ENCODE results near the gene KRT15.

Gene KRT15

DNA sequence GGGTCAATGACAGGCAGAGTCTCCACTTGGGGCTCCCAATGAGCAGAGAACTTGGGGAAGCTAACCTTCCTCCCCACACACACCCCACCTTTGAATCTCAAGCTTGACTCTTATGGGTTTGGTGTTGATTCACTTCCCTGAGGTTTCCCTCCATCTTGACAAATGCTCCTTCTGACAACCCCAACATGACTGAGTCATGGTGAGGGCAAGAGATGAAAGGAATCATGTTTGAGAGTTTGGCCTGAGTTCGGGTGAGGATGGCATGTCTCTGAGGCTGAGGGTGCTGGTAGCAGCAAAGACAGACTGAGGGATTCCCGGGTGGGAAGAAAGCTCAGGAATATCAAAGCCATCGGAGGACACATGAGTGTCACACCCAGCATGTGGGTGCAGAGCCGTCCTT is 34.5 kb upstream of the KRT15 start:
- H3K9me3 ChIP-seq (ENCODE audit: control insufficient read depth, insufficient read depth, low read length): no peaks in the 10 kb centered on the region
- no peak overlapping the region for H3K27ac ChIP-seq (ENCODE audit: low read length)
- WGBS (ENCODE audit: insufficient coverage, insufficient read length): no CpG with 5 or more reads among the region's 4 CpGs
- no peaks in the 10 kb centered on the region for H3K27me3 ChIP-seq (ENCODE audit: control insufficient read depth, insufficient read depth, low read length)
- no peak for DNase-seq (ENCODE audit: low read depth, low spot score)
- no peaks in the 10 kb centered on the region; the same call in 1 of the 2 replicates for H3K4me1 ChIP-seq (ENCODE audit: control insufficient read depth, insufficient read depth, low read length)
- no peak overlapping the region for H3K4me3 ChIP-seq (ENCODE audit: low read length)
- no peaks in the 10 kb centered on the region for H3K36me3 ChIP-seq (ENCODE audit: control insufficient read depth, insufficient read depth, low read length)

- Histone ChIP-seq H3K36me3 (ENCODE audit: control insufficient read depth, insufficient read depth, low read length) (no peaks in the 10 kb centered on the region), H3K9me3 (ENCODE audit: control insufficient read depth, insufficient read depth, low read length) (no peaks in the 10 kb centered on the region), H3K27ac (ENCODE audit: low read length) (no peak overlapping the region), H3K4me1 (ENCODE audit: control insufficient read depth, insufficient read depth, low read length) (no peaks in the 10 kb centered on the region; the same call in 1 of the 2 replicates), H3K4me3 (ENCODE audit: low read length) (no peak overlapping the region), H3K27me3 (ENCODE audit: control insufficient read depth, insufficient read depth, low read length) (no peaks in the 10 kb centered on the region)
- DNase-seq (ENCODE audit: low read depth, low spot score): no peak
- WGBS (ENCODE audit: insufficient coverage, insufficient read length): no CpG with 5 or more reads among the region's 5 CpGs
Measured at GRCh38 chr17:41552455-41552854, 33.8 kb upstream of the KRT15 start.

DNA sequence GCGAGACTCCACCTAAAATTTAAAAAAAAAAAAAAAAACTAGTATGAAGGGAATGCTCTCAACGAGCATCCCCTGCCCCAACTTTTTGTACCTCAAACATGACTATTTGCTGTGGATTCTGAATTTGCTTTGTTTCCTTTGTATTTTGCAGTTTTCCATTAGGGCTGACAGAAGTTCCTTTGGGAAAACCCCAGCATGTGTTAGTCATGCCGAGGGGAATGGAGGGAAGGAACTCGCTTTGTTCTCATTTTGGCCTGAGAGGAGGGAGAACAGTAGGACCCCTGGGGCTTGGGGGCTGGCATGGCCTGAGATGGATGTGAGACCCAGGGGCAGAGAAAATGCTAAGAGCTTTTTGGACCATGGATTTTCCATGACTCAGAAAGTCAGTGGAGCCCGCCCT is 32.7 kb upstream of the KRT15 start:
- Histone ChIP-seq H3K27ac (ENCODE audit: low read length) (no peak overlapping the region), H3K4me1 (ENCODE audit: control insufficient read depth, insufficient read depth, low read length) (no peaks in the 10 kb centered on the region; the same call in 1 of the 2 replicates), H3K27me3 (ENCODE audit: control insufficient read depth, insufficient read depth, low read length) (no peaks in the 10 kb centered on the region), H3K9me3 (ENCODE audit: control insufficient read depth, insufficient read depth, low read length) (no peaks in the 10 kb centered on the region), H3K36me3 (ENCODE audit: control insufficient read depth, insufficient read depth, low read length) (no peaks in the 10 kb centered on the region), H3K4me3 (ENCODE audit: low read length) (no peak overlapping the region)
- WGBS (ENCODE audit: insufficient coverage, insufficient read length): no CpG with 5 or more reads among the region's 5 CpGs
- DNase-seq (ENCODE audit: low read depth, low spot score): no peak

GRCh38 chr17:41549596-41550039 is 30.9 kb upstream of the KRT15 start:
- Histone ChIP-seq H3K4me1 (ENCODE audit: control insufficient read depth, insufficient read depth, low read length) (peaks cover under 1% of the 10 kb centered on the region; the same call in 1 of the 2 replicates), H3K27me3 (ENCODE audit: control insufficient read depth, insufficient read depth, low read length) (no peaks in the 10 kb centered on the region), H3K27ac (ENCODE audit: low read length) (no peak overlapping the region), H3K9me3 (ENCODE audit: control insufficient read depth, insufficient read depth, low read length) (no peaks in the 10 kb centered on the region), H3K4me3 (ENCODE audit: low read length) (no peak overlapping the region), H3K36me3 (ENCODE audit: control insufficient read depth, insufficient read depth, low read length) (no peaks in the 10 kb centered on the region)
- no CpG with 5 or more reads among the region's 8 CpGs for WGBS (ENCODE audit: insufficient coverage, insufficient read length)
- DNase-seq (ENCODE audit: low read depth, low spot score): no peak

- peak; percentile 76 for DNase-seq (ENCODE audit: low read depth, low spot score)
- H3K27me3 ChIP-seq (ENCODE audit: control insufficient read depth, insufficient read depth, low read length): no peaks in the 10 kb centered on the region
- no CpG with 5 or more reads among the region's 25 CpGs for WGBS (ENCODE audit: insufficient coverage, insufficient read length)
- no peaks in the 10 kb centered on the region for H3K9me3 ChIP-seq (ENCODE audit: control insufficient read depth, insufficient read depth, low read length)
- no peak overlapping the region for H3K4me3 ChIP-seq (ENCODE audit: low read length)
- no peak overlapping the region for H3K27ac ChIP-seq (ENCODE audit: low read length)
- no peaks in the 10 kb centered on the region for H3K36me3 ChIP-seq (ENCODE audit: control insufficient read depth, insufficient read depth, low read length)
- peaks cover 2% of the 10 kb centered on the region; the same call in 1 of the 2 replicates for H3K4me1 ChIP-seq (ENCODE audit: control insufficient read depth, insufficient read depth, low read length)
Measured at GRCh38 chr17:41548844-41549595, 30.3 kb upstream of the KRT15 start.

GRCh38 chr17:41547921-41548843 is 29.5 kb upstream of the KRT15 start:
- no peak overlapping the region for H3K27ac ChIP-seq (ENCODE audit: low read length)
- no peaks in the 10 kb centered on the region for H3K36me3 ChIP-seq (ENCODE audit: control insufficient read depth, insufficient read depth, low read length)
- no peaks in the 10 kb centered on the region for H3K9me3 ChIP-seq (ENCODE audit: control insufficient read depth, insufficient read depth, low read length)
- H3K27me3 ChIP-seq (ENCODE audit: control insufficient read depth, insufficient read depth, low read length): no peaks in the 10 kb centered on the region
- DNase-seq (ENCODE audit: low read depth, low spot score): no peak
- peaks cover 2% of the 10 kb centered on the region; the same call in 1 of the 2 replicates for H3K4me1 ChIP-seq (ENCODE audit: control insufficient read depth, insufficient read depth, low read length)
- H3K4me3 ChIP-seq (ENCODE audit: low read length): no peak overlapping the region
- WGBS (ENCODE audit: insufficient coverage, insufficient read length): no CpG with 5 or more reads among the region's 23 CpGs

DNA sequence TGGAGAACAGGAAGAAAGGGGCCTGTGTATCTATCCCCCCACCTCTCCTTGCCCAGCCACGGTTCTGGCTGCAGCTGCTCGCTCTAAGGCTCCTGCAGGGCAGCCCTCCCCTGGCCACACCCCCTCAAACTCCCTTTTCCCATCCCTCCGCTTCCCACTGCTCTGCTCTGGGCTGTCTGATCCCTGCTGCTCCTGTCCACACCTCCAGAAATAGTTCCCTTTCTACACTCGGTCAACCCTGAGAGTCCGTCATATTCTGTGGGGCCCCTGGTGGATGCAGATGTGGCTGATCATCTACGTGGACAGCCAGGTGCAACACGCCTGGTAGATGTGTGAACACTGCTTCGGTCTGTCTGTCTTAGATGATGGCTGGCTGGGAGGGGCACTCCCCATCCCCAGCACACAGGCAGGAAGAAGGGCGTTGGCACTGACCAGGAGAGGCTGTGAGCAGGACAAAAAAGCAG is 28.7 kb upstream of the KRT15 start:
- Histone ChIP-seq H3K4me1 (ENCODE audit: control insufficient read depth, insufficient read depth, low read length) (peaks cover 2% of the 10 kb centered on the region; the same call in 1 of the 2 replicates), H3K4me3 (ENCODE audit: low read length) (no peak overlapping the region), H3K27me3 (ENCODE audit: control insufficient read depth, insufficient read depth, low read length) (no peaks in the 10 kb centered on the region), H3K36me3 (ENCODE audit: control insufficient read depth, insufficient read depth, low read length) (no peaks in the 10 kb centered on the region), H3K27ac (ENCODE audit: low read length) (no peak overlapping the region), H3K9me3 (ENCODE audit: control insufficient read depth, insufficient read depth, low read length) (no peaks in the 10 kb centered on the region)
- DNase-seq (ENCODE audit: low read depth, low spot score): no peak
- WGBS (ENCODE audit: insufficient coverage, insufficient read length): no CpG with 5 or more reads among the region's 9 CpGs

- no CpG with 5 or more reads among the region's 3 CpGs for WGBS (ENCODE audit: insufficient coverage, insufficient read length)
- DNase-seq (ENCODE audit: low read depth, low spot score): no peak
- Histone ChIP-seq H3K36me3 (ENCODE audit: control insufficient read depth, insufficient read depth, low read length) (no peaks in the 10 kb centered on the region), H3K4me3 (ENCODE audit: low read length) (no peak overlapping the region), H3K27me3 (ENCODE audit: control insufficient read depth, insufficient read depth, low read length) (no peaks in the 10 kb centered on the region), H3K4me1 (ENCODE audit: control insufficient read depth, insufficient read depth, low read length) (peaks cover 2% of the 10 kb centered on the region; the same call in 1 of the 2 replicates), H3K9me3 (ENCODE audit: control insufficient read depth, insufficient read depth, low read length) (no peaks in the 10 kb centered on the region), H3K27ac (ENCODE audit: low read length) (no peak overlapping the region)
Measured at GRCh38 chr17:41546819-41547218, 28.1 kb upstream of the KRT15 start.

GRCh38 chr17:41545829-41546410 is 27.2 kb upstream of the KRT15 start:
- no peak overlapping the region for H3K27ac ChIP-seq (ENCODE audit: low read length)
- DNase-seq (ENCODE audit: low read depth, low spot score): no peak
- H3K4me1 ChIP-seq (ENCODE audit: control insufficient read depth, insufficient read depth, low read length): peaks cover 2% of the 10 kb centered on the region
- no peaks in the 10 kb centered on the region for H3K36me3 ChIP-seq (ENCODE audit: control insufficient read depth, insufficient read depth, low read length)
- WGBS (ENCODE audit: insufficient coverage, insufficient read length): no CpG with 5 or more reads among the region's 13 CpGs
- H3K27me3 ChIP-seq (ENCODE audit: control insufficient read depth, insufficient read depth, low read length): no peaks in the 10 kb centered on the region
- H3K4me3 ChIP-seq (ENCODE audit: low read length): no peak overlapping the region
- H3K9me3 ChIP-seq (ENCODE audit: control insufficient read depth, insufficient read depth, low read length): no peaks in the 10 kb centered on the region

DNA sequence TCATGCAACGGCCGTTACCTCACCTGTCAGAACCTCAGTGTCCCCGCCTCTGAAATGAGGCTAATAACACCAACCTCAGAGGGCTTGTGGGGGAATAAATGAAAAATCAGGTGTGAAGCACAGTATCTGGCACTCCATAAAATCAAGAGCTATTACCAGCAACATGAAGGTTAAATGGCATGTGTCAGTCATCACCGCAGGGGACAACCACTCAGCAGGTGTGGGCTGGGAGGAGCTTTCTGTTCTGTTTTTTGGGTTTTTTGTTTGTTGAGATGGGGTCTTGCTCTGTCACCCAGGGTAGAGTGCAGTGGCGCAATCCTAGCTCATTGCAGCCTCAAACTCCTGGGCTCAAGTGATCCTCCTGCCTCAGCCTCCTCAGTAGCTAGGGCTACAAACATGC is 26.2 kb upstream of the KRT15 start:
- Histone ChIP-seq H3K4me1 (ENCODE audit: control insufficient read depth, insufficient read depth, low read length) (peaks cover 3% of the 10 kb centered on the region), H3K36me3 (ENCODE audit: control insufficient read depth, insufficient read depth, low read length) (no peaks in the 10 kb centered on the region), H3K27ac (ENCODE audit: low read length) (no peak overlapping the region), H3K9me3 (ENCODE audit: control insufficient read depth, insufficient read depth, low read length) (no peaks in the 10 kb centered on the region), H3K4me3 (ENCODE audit: low read length) (no peak overlapping the region), H3K27me3 (ENCODE audit: control insufficient read depth, insufficient read depth, low read length) (no peaks in the 10 kb centered on the region)
- DNase-seq (ENCODE audit: low read depth, low spot score): no peak
- no CpG with 5 or more reads among the region's 5 CpGs for WGBS (ENCODE audit: insufficient coverage, insufficient read length)

All from iPS DF 6.9 (cell line).